Sigmoid colon (tissue), 7 donors: ENCODE results near the gene HTRA2. TPM values are rescaled to one million over a fixed set of nuclear protein-coding genes. Genes with fewer than 3 reads are reported as not detected.

Experiments used
- DNase-seq: peaks from one replicate; pipeline ENCODE4 v3.0.0-alpha.2; 2019
- H3K27ac ChIP-seq, 4 donors: fragments of 200-600 bp; sonication (generic); one replicate each; pipeline ENCODE4 v1.5.1; 2016 to 2019; ENCODE audit warnings: mild to moderate bottlenecking in 1 of 4
- H3K27me3 ChIP-seq, 3 donors: fragments of 200-600 bp; sonication (generic); one replicate each; pipeline ENCODE4 v1.5.1; 2019; ENCODE audit warnings: mild to moderate bottlenecking in 1 of 3
- H3K36me3 ChIP-seq, 4 donors: fragments of 200-600 bp; sonication (generic); one replicate each; pipeline ENCODE4 v1.5.1; 2016 to 2019
- H3K4me1 ChIP-seq, 4 donors: fragments of 200-600 bp; sonication (generic); one replicate each; pipeline ENCODE4 v1.5.1; 2017 to 2019
- H3K4me3 ChIP-seq, 4 donors: fragments of 200-600 bp; sonication (generic); one replicate each; pipeline ENCODE4 v1.5.1; 2017 to 2019; ENCODE audit warnings: mild to moderate bottlenecking in 2 of 4, moderate library complexity in 1 of 4
- H3K9me3 ChIP-seq, 4 donors: fragments of 200-600 bp in 3 of 4; sonication (generic) in 3 of 4; one replicate each; pipeline versions ENCODE4 v1.5.1 to v1.6.1; 2013 to 2019
- CTCF ChIP-seq, 4 experiments: fragments of 450-650 bp in 3 of 4; fragments of 200-600 bp in 1 of 4; IDR thresholded peaks; one replicate each; pipeline ENCODE4 v1.5.1; 2016 to 2019; ENCODE audit warnings: antibody characterized with exemption in 4 of 4, mild to moderate bottlenecking in 3 of 4, moderate library complexity in 2 of 4
- EP300 ChIP-seq, 4 donors: sonication (generic); formaldehyde crosslinking; IDR thresholded peaks; one replicate each; pipeline ENCODE4 v1.6.1; 2017; ENCODE audit warnings: antibody characterized with exemption in 4 of 4
- POLR2A ChIP-seq, 2 donors: fragments of 450-650 bp; IDR thresholded peaks; one replicate each; pipeline ENCODE4 v1.6.1; 2016; ENCODE audit warnings: antibody characterized with exemption in 2 of 2, mild to moderate bottlenecking in 2 of 2, moderate library complexity in 2 of 2
- POLR2AphosphoS5 ChIP-seq, 4 donors: sonication (generic); formaldehyde crosslinking; IDR thresholded peaks; one replicate each; pipeline ENCODE4 v1.6.1; 2017; ENCODE audit warnings: antibody characterized with exemption in 4 of 4
- WGBS, 2 donors: extraction: QIAGEN DNeasy Blood & Tissue Kit; methylation state at CpG; one replicate each; pipeline ENCODE4 v1.1.7; 2013; 5-methylcytosine and 5-hydroxymethylcytosine counted together
- intact Hi-C: fragments of 100-400 bp; cut with DNase I; formaldehyde crosslinking; loops from one replicate; pipeline ENCODE4 v1.15.1; 2023
- polyA plus RNA-seq, 3 donors: library from polyadenylated mRNA; stranded (reverse); fragments of 200-250 nt; gene quantifications; one replicate each; pipeline ENCODE4 v1.2.3, GENCODE V29; 2013
- total RNA-seq, 4 donors: library from RNA; depleted of rRNA; stranded (reverse); fragments of >200 nt; gene quantifications; one replicate each; pipeline ENCODE4 v1.1.0, GENCODE V29; 2016
- donor health status: healthy with polysubstance abuse.
- donor health status: Bipolar disorder and iron deficiency.
- donor health status: healthy.

HTRA2 gene
- total and polyA plus RNA-seq, 7 donors = 19.7 to 39.8 (median 29.6) TPM

GRCh38 chr2:74532222-74532621 is 2.5 kb downstream of the HTRA2 start:
- Histone ChIP-seq H3K9me3 (no peaks in the 10 kb centered on the region), H3K27me3 (no peaks in the 10 kb centered on the region), H3K4me1 (peaks cover 0 to 34% (median 24%) of the 10 kb centered on the region in 4 donors), H3K27ac (no peak overlapping the region), H3K36me3 (peaks cover 10 to 25% (median 18%) of the 10 kb centered on the region in 4 donors), H3K4me3 (no peak overlapping the region)
- DNase-seq = no peak
- intact Hi-C loops = no loop called here
- TF ChIP-seq POLR2AphosphoS5 (IDR thresholded peaks at IDR 0.05) (no peak), POLR2A (IDR thresholded peaks at IDR 0.05) (no peak), EP300 (IDR thresholded peaks at IDR 0.05) (no peak), CTCF (IDR thresholded peaks at IDR 0.05) (no peak)

DNA sequence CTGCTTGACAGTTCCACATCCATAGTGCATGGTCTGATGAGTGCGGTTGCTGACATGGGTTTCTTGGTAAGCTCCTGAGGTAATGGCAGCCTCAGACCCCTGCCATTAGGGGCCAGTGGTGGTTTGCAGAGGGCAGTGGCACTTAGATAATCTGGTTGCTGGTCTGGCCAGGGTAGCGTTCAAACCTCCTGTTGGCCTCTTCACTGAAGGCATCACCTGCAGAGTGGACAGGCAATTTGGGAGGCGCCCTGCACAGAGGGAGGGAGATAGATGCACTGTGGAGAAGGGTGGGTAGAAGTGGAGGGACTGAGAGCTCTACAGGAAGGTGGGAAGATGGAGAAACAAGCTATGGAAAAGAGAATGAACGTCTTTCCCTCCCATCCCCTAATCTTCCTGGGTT is 3.7 kb downstream of the HTRA2 start:
- Histone ChIP-seq H3K4me1 (peaks cover 0 to 25% (median 19%) of the 10 kb centered on the region in 4 donors), H3K9me3 (no peaks in the 10 kb centered on the region), H3K27me3 (no peaks in the 10 kb centered on the region), H3K27ac (no peak overlapping the region), H3K4me3 (no peak overlapping the region), H3K36me3 (peaks cover 0 to 15% (median 10%) of the 10 kb centered on the region in 4 donors)
- intact Hi-C loops = no loop called here
- no peak for DNase-seq
- TF ChIP-seq POLR2AphosphoS5 (IDR thresholded peaks at IDR 0.05) (no peak), CTCF (IDR thresholded peaks at IDR 0.05) (no peak), POLR2A (IDR thresholded peaks at IDR 0.05) (no peak), EP300 (IDR thresholded peaks at IDR 0.05) (no peak)
- 88 to 90% methylated on average over 4 of the region's 4 CpGs for WGBS, 2 donors

DNA sequence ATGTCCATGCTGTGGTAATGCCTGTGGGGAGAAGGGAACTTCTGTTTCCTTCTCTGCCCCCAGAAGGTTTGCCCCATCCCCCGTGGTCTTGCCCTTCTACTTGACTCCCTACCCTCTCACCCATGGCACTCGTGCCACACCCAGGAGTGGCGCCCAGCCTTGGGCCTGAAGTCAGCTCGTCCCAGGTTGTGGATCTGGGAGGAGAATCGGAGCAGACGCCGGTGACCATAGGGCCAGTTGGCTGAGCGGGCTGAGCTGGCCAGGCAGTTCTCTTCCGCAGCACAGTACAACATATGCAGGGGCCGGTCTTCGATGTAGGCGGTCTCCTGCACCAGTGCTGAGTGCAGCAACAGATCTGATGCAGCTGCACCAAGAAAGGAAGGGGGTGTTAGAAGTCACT is 4.7 kb downstream of the HTRA2 start:
- Histone ChIP-seq H3K4me3 (no peak overlapping the region), H3K27ac (no peak overlapping the region), H3K36me3 (peaks cover 0 to 15% (median 10%) of the 10 kb centered on the region in 4 donors), H3K27me3 (no peaks in the 10 kb centered on the region), H3K9me3 (no peaks in the 10 kb centered on the region), H3K4me1 (peaks cover 0 to 18% (median 14%) of the 10 kb centered on the region in 4 donors)
- WGBS, 2 donors = 79 to 88% methylated on average over 12 of the region's 12 CpGs
- no peak for DNase-seq
- TF ChIP-seq POLR2AphosphoS5 (IDR thresholded peaks at IDR 0.05) (no peak), CTCF (IDR thresholded peaks at IDR 0.05) (no peak), POLR2A (IDR thresholded peaks at IDR 0.05) (no peak), EP300 (IDR thresholded peaks at IDR 0.05) (no peak)
- intact Hi-C loops = no loop called here

DNA sequence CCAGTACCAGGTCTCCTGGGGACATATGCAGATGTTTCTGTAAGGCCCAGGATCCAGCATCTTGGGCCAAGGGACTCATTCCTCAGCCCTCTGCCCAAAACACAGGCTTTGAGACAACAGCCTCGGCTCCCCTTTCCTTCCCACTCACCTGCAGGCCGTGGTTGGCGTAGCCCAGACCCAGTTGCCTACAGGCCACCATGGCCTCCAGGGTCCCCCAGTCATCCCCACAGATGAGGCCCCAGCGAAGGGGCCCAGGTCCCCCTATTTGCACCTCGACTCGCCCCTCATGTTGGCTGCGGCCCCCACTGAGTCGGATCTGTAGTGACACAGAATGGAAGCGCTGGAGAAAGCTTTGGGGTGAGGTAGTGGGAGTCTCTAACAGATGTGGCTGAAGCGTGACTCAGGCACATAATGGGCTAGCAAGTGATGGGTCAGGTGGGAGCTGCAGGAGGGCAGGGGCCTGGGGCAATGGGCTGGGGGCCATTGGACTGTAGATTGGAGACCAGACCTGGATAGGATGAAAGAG is 5.8 kb downstream of the HTRA2 start:
- intact Hi-C loops = no loop called here
- Histone ChIP-seq H3K36me3 (peaks cover 0 to 15% (median 10%) of the 10 kb centered on the region in 4 donors), H3K9me3 (no peaks in the 10 kb centered on the region), H3K27me3 (no peaks in the 10 kb centered on the region), H3K27ac (no peak overlapping the region), H3K4me3 (no peak overlapping the region), H3K4me1 (peaks cover 0 to 15% (median 11%) of the 10 kb centered on the region in 4 donors)
- no peak for DNase-seq
- whole genome bisulfite sequencing, 2 donors = 88 to 94% methylated on average over 10 of the region's 10 CpGs
- TF ChIP-seq POLR2A (IDR thresholded peaks at IDR 0.05) (no peak), POLR2AphosphoS5 (IDR thresholded peaks at IDR 0.05) (no peak), CTCF (IDR thresholded peaks at IDR 0.05) (no peak), EP300 (IDR thresholded peaks at IDR 0.05) (no peak)
